Measurements from ENCODE around the gene POLD4. TPM values are rescaled to one million over a fixed set of nuclear protein-coding genes. Genes with fewer than 3 reads are reported as not detected.

Gene POLD4
- total and polyA plus RNA-seq, 2 of the 13 experiments (the other 11 are each of a cell fraction or from before 2014, with no cell fraction given) = 10.5 to 27.4 TPM

DNA sequence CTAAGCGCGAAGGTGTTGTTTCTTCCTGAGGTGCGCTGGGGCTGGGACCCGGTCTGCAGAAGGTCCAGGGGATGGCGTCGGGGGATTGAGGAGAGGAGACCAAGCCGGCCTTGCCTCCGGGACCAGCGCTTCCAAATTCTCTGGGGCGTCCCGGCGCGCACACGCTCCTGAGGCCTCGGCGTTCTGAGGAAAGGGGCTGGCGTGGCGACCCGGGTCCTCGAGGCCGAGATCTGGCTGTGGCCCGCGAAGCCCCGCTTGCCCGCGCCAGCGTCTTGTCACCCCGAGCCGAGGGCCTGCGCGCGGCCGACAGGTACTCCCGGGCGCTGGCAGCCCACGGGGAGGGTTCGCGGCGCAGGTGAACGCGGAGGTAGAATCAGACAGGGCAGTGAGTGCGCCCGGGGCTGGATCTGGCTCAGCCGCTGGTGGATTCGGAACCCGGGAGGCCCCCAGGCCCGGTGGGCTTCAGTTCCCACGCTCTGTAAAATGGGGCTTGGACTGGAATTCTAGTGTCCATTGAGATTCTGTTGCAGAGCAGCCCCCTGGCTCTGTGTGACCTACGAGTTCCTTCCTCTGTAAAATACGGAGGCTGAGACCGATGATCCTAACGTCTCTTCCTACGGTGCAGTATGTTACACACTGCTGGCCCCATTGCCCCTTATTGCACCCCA lies 35.3 kb downstream of the POLD4 start (continued):
- TF ChIP-seq RBM22 (optimal IDR thresholded peaks at IDR 0.05; ENCODE audit: low read length) (no peak), PCBP2 (optimal IDR thresholded peaks at IDR 0.05; ENCODE audit: low read depth, low read length, poor library complexity, severe bottlenecking) (no peak), TBP (CRISPR knock-in tag; IDR thresholded peaks at IDR 0.05) (no peak), ELF4 (CRISPR knock-in tag; IDR thresholded peaks at IDR 0.05; ENCODE audit: borderline replicate concordance) (peak; percentile 11; the same call in 1 of the 2 replicates), ZNF572 (CRISPR knock-in tag; IDR thresholded peaks at IDR 0.05) (0 out of 2 replicates have a peak, but pooled peaks have one; percentile 56), PAX8 (CRISPR knock-in tag; IDR thresholded peaks at IDR 0.05; ENCODE audit: borderline replicate concordance) (peak; percentile 82; the same call in 1 of the 2 replicates), EEA1 (CRISPR knock-in tag; IDR thresholded peaks at IDR 0.05; ENCODE audit: borderline replicate concordance) (0 out of 2 replicates have a peak, but pooled peaks have one; percentile 50), NAIF1 (CRISPR knock-in tag; IDR thresholded peaks at IDR 0.05; ENCODE audit: borderline replicate concordance) (0 out of 2 replicates have a peak, but pooled peaks have one; percentile 27), ZSCAN9 (CRISPR knock-in tag; IDR thresholded peaks at IDR 0.05; ENCODE audit: borderline replicate concordance) (no peak), ZNF264 (CRISPR knock-in tag; IDR thresholded peaks at IDR 0.05) (no peak)
- TF ChIP-seq, protein P1, sequence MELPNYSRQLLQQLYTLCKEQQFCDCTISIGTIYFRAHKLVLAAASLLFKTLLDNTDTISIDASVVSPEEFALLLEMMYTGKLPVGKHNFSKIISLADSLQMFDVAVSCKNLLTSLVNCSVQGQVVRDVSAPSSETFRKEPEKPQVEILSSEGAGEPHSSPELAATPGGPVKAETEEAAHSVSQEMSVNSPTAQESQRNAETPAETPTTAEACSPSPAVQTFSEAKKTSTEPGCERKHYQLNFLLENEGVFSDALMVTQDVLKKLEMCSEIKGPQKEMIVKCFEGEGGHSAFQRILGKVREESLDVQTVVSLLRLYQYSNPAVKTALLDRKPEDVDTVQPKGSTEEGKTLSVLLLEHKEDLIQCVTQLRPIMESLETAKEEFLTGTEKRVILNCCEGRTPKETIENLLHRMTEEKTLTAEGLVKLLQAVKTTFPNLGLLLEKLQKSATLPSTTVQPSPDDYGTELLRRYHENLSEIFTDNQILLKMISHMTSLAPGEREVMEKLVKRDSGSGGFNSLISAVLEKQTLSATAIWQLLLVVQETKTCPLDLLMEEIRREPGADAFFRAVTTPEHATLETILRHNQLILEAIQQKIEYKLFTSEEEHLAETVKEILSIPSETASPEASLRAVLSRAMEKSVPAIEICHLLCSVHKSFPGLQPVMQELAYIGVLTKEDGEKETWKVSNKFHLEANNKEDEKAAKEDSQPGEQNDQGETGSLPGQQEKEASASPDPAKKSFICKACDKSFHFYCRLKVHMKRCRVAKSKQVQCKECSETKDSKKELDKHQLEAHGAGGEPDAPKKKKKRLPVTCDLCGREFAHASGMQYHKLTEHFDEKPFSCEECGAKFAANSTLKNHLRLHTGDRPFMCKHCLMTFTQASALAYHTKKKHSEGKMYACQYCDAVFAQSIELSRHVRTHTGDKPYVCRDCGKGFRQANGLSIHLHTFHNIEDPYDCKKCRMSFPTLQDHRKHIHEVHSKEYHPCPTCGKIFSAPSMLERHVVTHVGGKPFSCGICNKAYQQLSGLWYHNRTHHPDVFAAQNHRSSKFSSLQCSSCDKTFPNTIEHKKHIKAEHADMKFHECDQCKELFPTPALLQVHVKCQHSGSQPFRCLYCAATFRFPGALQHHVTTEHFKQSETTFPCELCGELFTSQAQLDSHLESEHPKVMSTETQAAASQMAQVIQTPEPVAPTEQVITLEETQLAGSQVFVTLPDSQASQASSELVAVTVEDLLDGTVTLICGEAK (IDR thresholded peaks at IDR 0.05) = no peak
- TF ChIP-seq, protein P1 (CRISPR knock-in tag; IDR thresholded peaks at IDR 0.05) = no peak
- TF ChIP-seq, protein P2, sequence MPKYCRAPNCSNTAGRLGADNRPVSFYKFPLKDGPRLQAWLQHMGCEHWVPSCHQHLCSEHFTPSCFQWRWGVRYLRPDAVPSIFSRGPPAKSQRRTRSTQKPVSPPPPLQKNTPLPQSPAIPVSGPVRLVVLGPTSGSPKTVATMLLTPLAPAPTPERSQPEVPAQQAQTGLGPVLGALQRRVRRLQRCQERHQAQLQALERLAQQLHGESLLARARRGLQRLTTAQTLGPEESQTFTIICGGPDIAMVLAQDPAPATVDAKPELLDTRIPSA (CRISPR knock-in tag; IDR thresholded peaks at IDR 0.05; ENCODE audit: borderline replicate concordance) = no peak
- TF ChIP-seq, protein P3, sequence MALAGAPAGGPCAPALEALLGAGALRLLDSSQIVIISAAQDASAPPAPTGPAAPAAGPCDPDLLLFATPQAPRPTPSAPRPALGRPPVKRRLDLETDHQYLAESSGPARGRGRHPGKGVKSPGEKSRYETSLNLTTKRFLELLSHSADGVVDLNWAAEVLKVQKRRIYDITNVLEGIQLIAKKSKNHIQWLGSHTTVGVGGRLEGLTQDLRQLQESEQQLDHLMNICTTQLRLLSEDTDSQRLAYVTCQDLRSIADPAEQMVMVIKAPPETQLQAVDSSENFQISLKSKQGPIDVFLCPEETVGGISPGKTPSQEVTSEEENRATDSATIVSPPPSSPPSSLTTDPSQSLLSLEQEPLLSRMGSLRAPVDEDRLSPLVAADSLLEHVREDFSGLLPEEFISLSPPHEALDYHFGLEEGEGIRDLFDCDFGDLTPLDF (CRISPR knock-in tag; IDR thresholded peaks at IDR 0.05) = peak; percentile 43; the same call in 1 of the 2 replicates
- TF ChIP-seq, protein P4, sequence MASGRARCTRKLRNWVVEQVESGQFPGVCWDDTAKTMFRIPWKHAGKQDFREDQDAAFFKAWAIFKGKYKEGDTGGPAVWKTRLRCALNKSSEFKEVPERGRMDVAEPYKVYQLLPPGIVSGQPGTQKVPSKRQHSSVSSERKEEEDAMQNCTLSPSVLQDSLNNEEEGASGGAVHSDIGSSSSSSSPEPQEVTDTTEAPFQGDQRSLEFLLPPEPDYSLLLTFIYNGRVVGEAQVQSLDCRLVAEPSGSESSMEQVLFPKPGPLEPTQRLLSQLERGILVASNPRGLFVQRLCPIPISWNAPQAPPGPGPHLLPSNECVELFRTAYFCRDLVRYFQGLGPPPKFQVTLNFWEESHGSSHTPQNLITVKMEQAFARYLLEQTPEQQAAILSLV (CRISPR knock-in tag; IDR thresholded peaks at IDR 0.05; ENCODE audit: borderline replicate concordance) = peak; percentile 78
